Activated naive CD4-positive, alpha-beta T cell treated with anti-CD3 and anti-CD28 coated beads, Interleukin-2, amount 50 U/mL, for 24 hours (primary cell): ENCODE data around the gene CALHM2.

Source experiments
- H3K27ac Mint-ChIP-seq: one replicate; pipeline ENCODE4 v1.8.0; 2021; ENCODE audit warnings: mild to moderate bottlenecking, mixed read lengths
- H3K27me3 Mint-ChIP-seq: one replicate; pipeline ENCODE4 v1.8.0; 2021; ENCODE audit warnings: mixed read lengths
- H3K36me3 Mint-ChIP-seq: one replicate; pipeline ENCODE4 v1.8.0; 2021; ENCODE audit warnings: mixed read lengths
- H3K4me1 Mint-ChIP-seq: one replicate; pipeline ENCODE4 v1.8.0; 2021; ENCODE audit warnings: mixed read lengths
- H3K4me3 Mint-ChIP-seq: one replicate; pipeline ENCODE4 v1.8.0; 2021; ENCODE audit warnings: mild to moderate bottlenecking, mixed read lengths
- H3K9me3 Mint-ChIP-seq: one replicate; pipeline ENCODE4 v1.8.0; 2021; ENCODE audit warnings: mixed read lengths

Gene CALHM2

GRCh38 chr10:103451831-103452505 lies at the start of gene CALHM2:
Gene CALHM2 (minus strand): TSS chr10:103452370. CDS start chr10:103449941, 2,429 bp downstream.
- H3K27me3 Mint-ChIP-seq, result no peaks in the 10 kb centered on the region
- peak within 1 kb of the TSS; percentile 21 for H3K27ac Mint-ChIP-seq
- no peaks in the 10 kb centered on the region for H3K9me3 Mint-ChIP-seq
- H3K4me1 Mint-ChIP-seq, result peaks cover 39% of the 10 kb centered on the region
- peaks cover 9% of the 10 kb centered on the region for H3K36me3 Mint-ChIP-seq
- peak within 1 kb of the TSS; percentile 89 for H3K4me3 Mint-ChIP-seq

- H3K4me3 Mint-ChIP-seq, result no peak overlapping the region
- peaks cover 6% of the 10 kb centered on the region for H3K4me1 Mint-ChIP-seq
- no peaks in the 10 kb centered on the region for H3K36me3 Mint-ChIP-seq
- no peak overlapping the region for H3K27ac Mint-ChIP-seq
- H3K27me3 Mint-ChIP-seq, result peaks cover 18% of the 10 kb centered on the region
- H3K9me3 Mint-ChIP-seq, result no peaks in the 10 kb centered on the region
Measured at GRCh38 chr10:103501186-103501585, 49.0 kb upstream of the CALHM2 start.

GRCh38 chr10:103500481-103500880 lies 48.3 kb upstream of the CALHM2 start:
- Mint-ChIP-seq H3K4me1 (peaks cover 6% of the 10 kb centered on the region), H3K36me3 (no peaks in the 10 kb centered on the region), H3K27me3 (peaks cover 21% of the 10 kb centered on the region), H3K27ac (peak overlapping the region; percentile 10), H3K4me3 (no peak overlapping the region), H3K9me3 (no peaks in the 10 kb centered on the region)

GRCh38 chr10:103499881-103500280 lies 47.7 kb upstream of the CALHM2 start:
- Mint-ChIP-seq H3K4me3 (no peak overlapping the region), H3K36me3 (no peaks in the 10 kb centered on the region), H3K4me1 (peaks cover 6% of the 10 kb centered on the region), H3K27me3 (peaks cover 25% of the 10 kb centered on the region), H3K9me3 (no peaks in the 10 kb centered on the region), H3K27ac (peak overlapping the region; percentile 63)

GRCh38 chr10:103498936-103499638 lies 46.9 kb upstream of the CALHM2 start:
- no peaks in the 10 kb centered on the region for H3K9me3 Mint-ChIP-seq
- no peak overlapping the region for H3K4me3 Mint-ChIP-seq
- peaks cover 1% of the 10 kb centered on the region for H3K4me1 Mint-ChIP-seq
- H3K36me3 Mint-ChIP-seq, result no peaks in the 10 kb centered on the region
- no peak overlapping the region for H3K27ac Mint-ChIP-seq
- H3K27me3 Mint-ChIP-seq, result peaks cover 28% of the 10 kb centered on the region

- no peaks in the 10 kb centered on the region for H3K36me3 Mint-ChIP-seq
Measured at GRCh38 chr10:103497161-103497915, 45.2 kb upstream of the CALHM2 start.

GRCh38 chr10:103495321-103495720 lies 43.2 kb upstream of the CALHM2 start:
- peaks cover 23% of the 10 kb centered on the region for H3K4me1 Mint-ChIP-seq
- H3K27ac Mint-ChIP-seq, result no peak overlapping the region
- H3K4me3 Mint-ChIP-seq, result peak overlapping the region; percentile 26
- peaks cover 33% of the 10 kb centered on the region for H3K27me3 Mint-ChIP-seq
- no peaks in the 10 kb centered on the region for H3K36me3 Mint-ChIP-seq
- H3K9me3 Mint-ChIP-seq, result no peaks in the 10 kb centered on the region

More at GRCh38 chr10:103497161-103497915, 45.2 kb upstream of the CALHM2 start:
- H3K27ac Mint-ChIP-seq, result no peak overlapping the region
- no peaks in the 10 kb centered on the region for H3K9me3 Mint-ChIP-seq
- peaks cover 37% of the 10 kb centered on the region for H3K27me3 Mint-ChIP-seq
- H3K4me3 Mint-ChIP-seq, result no peak overlapping the region
- peaks cover 8% of the 10 kb centered on the region for H3K4me1 Mint-ChIP-seq

GRCh38 chr10:103493916-103494877 lies 42.0 kb upstream of the CALHM2 start:
- Mint-ChIP-seq H3K9me3 (no peaks in the 10 kb centered on the region), H3K27ac (no peak overlapping the region), H3K4me1 (peaks cover 29% of the 10 kb centered on the region), H3K36me3 (no peaks in the 10 kb centered on the region), H3K4me3 (peak overlapping the region; percentile 73), H3K27me3 (peaks cover 26% of the 10 kb centered on the region)

- Mint-ChIP-seq H3K27ac (no peak within 1 kb of the TSS), H3K36me3 (no peaks in the 10 kb centered on the region), H3K9me3 (no peaks in the 10 kb centered on the region), H3K4me3 (peak within 1 kb of the TSS; percentile 82), H3K4me1 (peaks cover 29% of the 10 kb centered on the region), H3K27me3 (peaks cover 26% of the 10 kb centered on the region)
Measured at GRCh38 chr10:103493362-103493915, 41.3 kb upstream of the CALHM2 start, which contains the start of gene NEURL1. Gene NEURL1 (plus strand): TSS chr10:103493705. CDS start chr10:103494388, 683 bp downstream.

- Mint-ChIP-seq H3K4me1 (peaks cover 29% of the 10 kb centered on the region), H3K27me3 (peaks cover 26% of the 10 kb centered on the region), H3K27ac (no peak overlapping the region), H3K9me3 (no peaks in the 10 kb centered on the region), H3K4me3 (peak overlapping the region; percentile 82), H3K36me3 (no peaks in the 10 kb centered on the region)
Measured at GRCh38 chr10:103492655-103493261, 40.6 kb upstream of the CALHM2 start.

GRCh38 chr10:103491729-103492364 lies 39.7 kb upstream of the CALHM2 start:
- Mint-ChIP-seq H3K27ac (peak overlapping the region; percentile 41), H3K4me1 (peaks cover 29% of the 10 kb centered on the region), H3K4me3 (peak overlapping the region; percentile 17), H3K27me3 (peaks cover 21% of the 10 kb centered on the region), H3K9me3 (no peaks in the 10 kb centered on the region), H3K36me3 (no peaks in the 10 kb centered on the region)

GRCh38 chr10:103490986-103491314 lies 38.8 kb upstream of the CALHM2 start:
- H3K4me3 Mint-ChIP-seq, result no peak overlapping the region
- no peaks in the 10 kb centered on the region for H3K9me3 Mint-ChIP-seq
- peaks cover 21% of the 10 kb centered on the region for H3K27me3 Mint-ChIP-seq
- peaks cover 30% of the 10 kb centered on the region for H3K4me1 Mint-ChIP-seq
- H3K27ac Mint-ChIP-seq, result no peak overlapping the region
- no peaks in the 10 kb centered on the region for H3K36me3 Mint-ChIP-seq

- Mint-ChIP-seq H3K9me3 (no peaks in the 10 kb centered on the region), H3K4me1 (peaks cover 26% of the 10 kb centered on the region), H3K4me3 (no peak overlapping the region), H3K27ac (no peak overlapping the region), H3K27me3 (peaks cover 2% of the 10 kb centered on the region), H3K36me3 (no peaks in the 10 kb centered on the region)
Measured at GRCh38 chr10:103487410-103487708, 35.2 kb upstream of the CALHM2 start.
